Measurements from ENCODE around the gene ATXN1. TPM values are rescaled to one million over a fixed set of nuclear protein-coding genes. Genes with fewer than 3 reads are reported as not detected.

The ATXN1 gene
- polyA plus RNA-seq, 1 of the 3 experiments (the other 2 are of a cell fraction), result 7.9 TPM

- Histone ChIP-seq H3K9me2 (no peaks in the 10 kb centered on the region), H3F3A (replicated peaks; ENCODE audit: insufficient read depth) (no peaks in the 10 kb centered on the region), H4K20me1 (ENCODE audit: insufficient read depth) (no peaks in the 10 kb centered on the region), H2AFZ (ENCODE audit: low read depth) (no peak overlapping the region), H3K4me2 (no peak overlapping the region), H3K27me3 (ENCODE audit: insufficient read depth) (no peaks in the 10 kb centered on the region), H3K79me2 (ENCODE audit: insufficient read depth) (no peaks in the 10 kb centered on the region; the same call in 1 of the 2 replicates), H3K9ac (no peak overlapping the region), H3K4me1 (ENCODE audit: control insufficient read depth in 1 of 2, insufficient read depth in 2 of 2, low read depth in 1 of 2, low read length in 1 of 2) (peaks cover 0 to 20% of the 10 kb centered on the region in 2 experiments; a peak in 2 of 4 replicates), H3K9me3 (no peaks in the 10 kb centered on the region), H3K36me3 (replicated peaks in 1 of 2; ENCODE audit: control insufficient read depth in 1 of 2, insufficient read depth in 2 of 2, low read length in 1 of 2) (no peaks in the 10 kb centered on the region), H3K4me3 (ENCODE audit: low read depth in 2 of 2, low read length in 1 of 2) (no peak overlapping the region), H3K27ac (ENCODE audit: low read depth in 2 of 2, low read length in 1 of 2) (no peak overlapping the region)
- DNase-seq, result no peak
- ChIA-PET POLR2A (interaction anchor here (0.6 kb wide), 1 partner anchor 36 kb away, joined by 3 read pairs; no protein-coding TSS in a partner anchor), CTCF (interaction anchor here (0.8 to 2.7 kb wide), 6 partner anchors 8 to 135 kb away, joined by 3 to 18 read pairs (median 4); no protein-coding TSS in a partner anchor)
- TF ChIP-seq RXRA (IDR thresholded peaks at IDR 0.05; ENCODE audit: borderline replicate concordance, low read depth) (no peak), MEF2A (IDR thresholded peaks at IDR 0.05; ENCODE audit: borderline replicate concordance, low read depth) (no peak), JUND (IDR thresholded peaks at IDR 0.05) (no peak), FOXJ3 (CRISPR knock-in tag; IDR thresholded peaks at IDR 0.05) (no peak), CHD2 (IDR thresholded peaks at IDR 0.05; ENCODE audit: low read length, partially characterized antibody) (no peak)
- 93% methylated on average over 1 of the region's 1 CpG for WGBS (ENCODE audit: low lambda C conversion rate)
Observed at GRCh38 chr6:16375206-16375605, 386.1 kb downstream of the ATXN1 start.

- Histone ChIP-seq H3K4me3 (ENCODE audit: low read depth in 2 of 2, low read length in 1 of 2) (no peak overlapping the region), H2AFZ (ENCODE audit: low read depth) (no peak overlapping the region), H3K36me3 (replicated peaks in 1 of 2; ENCODE audit: control insufficient read depth in 1 of 2, insufficient read depth in 2 of 2, low read length in 1 of 2) (no peaks in the 10 kb centered on the region), H3K9ac (no peak overlapping the region), H3K4me2 (no peak overlapping the region), H3K27me3 (ENCODE audit: insufficient read depth) (no peaks in the 10 kb centered on the region), H3K27ac (ENCODE audit: low read depth in 2 of 2, low read length in 1 of 2) (no peak overlapping the region), H3K4me1 (ENCODE audit: control insufficient read depth in 1 of 2, insufficient read depth in 2 of 2, low read depth in 1 of 2, low read length in 1 of 2) (peaks cover 0 to 21% of the 10 kb centered on the region in 2 experiments; a peak in 2 of 4 replicates), H3K79me2 (ENCODE audit: insufficient read depth) (no peaks in the 10 kb centered on the region; the same call in 1 of the 2 replicates), H3F3A (replicated peaks; ENCODE audit: insufficient read depth) (no peaks in the 10 kb centered on the region), H3K9me2 (no peaks in the 10 kb centered on the region), H4K20me1 (ENCODE audit: insufficient read depth) (no peaks in the 10 kb centered on the region), H3K9me3 (no peaks in the 10 kb centered on the region)
- CTCF ChIA-PET, result interaction anchor here (0.6 to 2.7 kb wide), 8 partner anchors 8 to 1682 kb away, joined by 3 to 18 read pairs (median 4); no protein-coding TSS in a partner anchor
- POLR2A ChIA-PET, result no interaction called here
- WGBS (ENCODE audit: low lambda C conversion rate), result 98% methylated on average over 10 of the region's 10 CpGs
- no peak for DNase-seq
- TF ChIP-seq POLR2AphosphoS5 (IDR thresholded peaks at IDR 0.05; ENCODE audit: low read depth, low read length), result no peak
- TF ChIP-seq MXI1 (IDR thresholded peaks at IDR 0.05; ENCODE audit: low read depth, low read length), result no peak
- TF ChIP-seq NRF1 (IDR thresholded peaks at IDR 0.05; ENCODE audit: low read depth, low read length), result no peak
- no peak for TF ChIP-seq JUND (IDR thresholded peaks at IDR 0.05)
- no peak for TF ChIP-seq NFIC (IDR thresholded peaks at IDR 0.05; ENCODE audit: borderline replicate concordance)
- TF ChIP-seq FOXJ3 (CRISPR knock-in tag; IDR thresholded peaks at IDR 0.05), result no peak
- no peak for TF ChIP-seq RCOR1 (IDR thresholded peaks at IDR 0.05; ENCODE audit: low read length)
- TF ChIP-seq ELF1 (IDR thresholded peaks at IDR 0.05), result no peak
- TF ChIP-seq YY1 (IDR thresholded peaks at IDR 0.05; ENCODE audit: low read depth), result no peak
- no peak for TF ChIP-seq TEAD4 (IDR thresholded peaks at IDR 0.05; ENCODE audit: borderline replicate concordance, insufficient read depth)
- TF ChIP-seq RFX5 (IDR thresholded peaks at IDR 0.05; ENCODE audit: low read length), result no peak
- TF ChIP-seq CTCF (IDR thresholded peaks at IDR 0.05), result no peak
- TF ChIP-seq TAF1 (IDR thresholded peaks at IDR 0.05; ENCODE audit: borderline replicate concordance, low read depth, low read length), result no peak
- TF ChIP-seq RAD21 (IDR thresholded peaks at IDR 0.05; ENCODE audit: low read length), result no peak
- TF ChIP-seq TCF12 (IDR thresholded peaks at IDR 0.05), result no peak
- TF ChIP-seq GABPA (IDR thresholded peaks at IDR 0.05; ENCODE audit: low read depth), result no peak
- TF ChIP-seq IRF3 (IDR thresholded peaks at IDR 0.05; ENCODE audit: low read depth, low read length), result no peak
- TF ChIP-seq RXRA (IDR thresholded peaks at IDR 0.05; ENCODE audit: borderline replicate concordance, low read depth), result no peak
- TF ChIP-seq CHD2 (IDR thresholded peaks at IDR 0.05; ENCODE audit: low read length, partially characterized antibody), result no peak
- no peak for TF ChIP-seq SIN3A (IDR thresholded peaks at IDR 0.05; ENCODE audit: borderline replicate concordance, low read depth, low read length)
Observed at GRCh38 chr6:16374461-16375200, 386.6 kb downstream of the ATXN1 start.

All from SK-N-SH (cell line).